RWPE1 (cell line): ENCODE data around the gene TMPRSS12.
"Not testable (repeated sequence)": the region's sequence is repeated elsewhere in the genome, so short reads cannot be mapped to it uniquely, and the experiment has no call there.

ENCODE experiments used
- CTCF ChIA-PET: fragments of 350-600 bp; sonication (Branson Sonifier 250); formaldehyde crosslinking; extraction: SDS; loops from one replicate; lab custom pipeline; 2021; lab: Yijun Ruan, JAX
- POLR2A ChIA-PET: fragments of 400-600 bp; formaldehyde crosslinking; extraction: SDS; loops from one replicate; lab custom pipeline; 2020; ENCODE audit warnings: antibody characterized with exemption; ENCODE audit not compliant: low non-redundant PET; lab: Yijun Ruan, JAX
- DNase-seq: peaks from one replicate; pipeline ENCODE4 v3.0.0; 2012; ENCODE audit warnings: low spot score
- H3K27ac ChIP-seq: fragments of 450-650 bp; 2 replicates; pipeline ENCODE4 v1.5.1; 2017
- TF ChIP-seq, protein P1 (sequence below): fragments of 450-650 bp; conservative IDR thresholded peaks from 2 replicates; pipeline ENCODE4 v1.5.1; 2017; ENCODE audit warnings: low read depth, mild to moderate bottlenecking

Gene TMPRSS12

DNA sequence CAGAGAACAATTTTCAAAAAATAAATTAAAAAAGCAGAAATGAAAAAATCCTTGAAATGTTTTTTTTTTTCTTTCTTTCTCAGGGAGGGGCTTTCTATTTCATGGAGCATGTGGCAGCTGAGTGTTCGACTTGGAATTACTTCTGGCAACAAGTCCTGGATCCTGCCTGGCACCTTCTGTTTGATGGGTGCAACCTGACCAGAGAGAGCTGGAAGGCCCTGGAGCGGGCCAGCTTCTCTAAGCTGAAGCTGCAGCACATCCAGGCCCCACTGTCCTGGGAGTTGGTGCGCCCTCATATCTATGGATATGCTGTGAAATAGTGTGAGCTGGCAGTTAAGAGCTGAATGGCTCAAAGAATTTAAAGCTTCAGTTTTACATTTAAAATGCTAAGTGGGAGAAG is 87.1 kb downstream of the TMPRSS12 start:
- CTCF ChIA-PET, result interaction anchor here (0.7 kb wide), 1 partner anchor 104 kb away, joined by 5 read pairs; no protein-coding TSS in a partner anchor
- DNase-seq, result no peak
- no peak overlapping the region for H3K27ac ChIP-seq
- TF ChIP-seq, protein P1, sequence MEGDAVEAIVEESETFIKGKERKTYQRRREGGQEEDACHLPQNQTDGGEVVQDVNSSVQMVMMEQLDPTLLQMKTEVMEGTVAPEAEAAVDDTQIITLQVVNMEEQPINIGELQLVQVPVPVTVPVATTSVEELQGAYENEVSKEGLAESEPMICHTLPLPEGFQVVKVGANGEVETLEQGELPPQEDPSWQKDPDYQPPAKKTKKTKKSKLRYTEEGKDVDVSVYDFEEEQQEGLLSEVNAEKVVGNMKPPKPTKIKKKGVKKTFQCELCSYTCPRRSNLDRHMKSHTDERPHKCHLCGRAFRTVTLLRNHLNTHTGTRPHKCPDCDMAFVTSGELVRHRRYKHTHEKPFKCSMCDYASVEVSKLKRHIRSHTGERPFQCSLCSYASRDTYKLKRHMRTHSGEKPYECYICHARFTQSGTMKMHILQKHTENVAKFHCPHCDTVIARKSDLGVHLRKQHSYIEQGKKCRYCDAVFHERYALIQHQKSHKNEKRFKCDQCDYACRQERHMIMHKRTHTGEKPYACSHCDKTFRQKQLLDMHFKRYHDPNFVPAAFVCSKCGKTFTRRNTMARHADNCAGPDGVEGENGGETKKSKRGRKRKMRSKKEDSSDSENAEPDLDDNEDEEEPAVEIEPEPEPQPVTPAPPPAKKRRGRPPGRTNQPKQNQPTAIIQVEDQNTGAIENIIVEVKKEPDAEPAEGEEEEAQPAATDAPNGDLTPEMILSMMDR, result no peak
- POLR2A ChIA-PET, result no interaction called here

DNA sequence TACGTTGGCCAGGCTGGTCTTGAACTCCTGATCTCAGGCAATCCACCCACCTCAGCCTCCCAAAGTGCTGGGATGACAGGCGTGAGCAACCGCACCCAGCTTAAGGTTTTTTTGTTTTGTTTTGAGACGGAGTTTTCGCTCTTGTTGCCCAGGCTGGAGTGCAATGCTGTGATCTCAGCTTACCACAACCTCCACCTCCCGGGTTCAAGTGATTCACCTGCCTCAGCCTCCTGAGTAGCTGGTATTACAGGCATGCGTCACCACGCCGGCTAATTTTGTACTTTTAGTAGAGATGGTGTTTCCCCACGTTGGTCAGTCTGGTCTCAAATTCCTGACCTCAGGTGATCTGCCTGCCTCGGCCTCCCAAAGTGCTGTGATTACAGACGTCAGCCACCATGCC is 87.8 kb downstream of the TMPRSS12 start:
- DNase-seq, H3K27ac ChIP-seq, CTCF ChIA-PET, POLR2A ChIA-PET: not testable (repeated sequence)

DNA sequence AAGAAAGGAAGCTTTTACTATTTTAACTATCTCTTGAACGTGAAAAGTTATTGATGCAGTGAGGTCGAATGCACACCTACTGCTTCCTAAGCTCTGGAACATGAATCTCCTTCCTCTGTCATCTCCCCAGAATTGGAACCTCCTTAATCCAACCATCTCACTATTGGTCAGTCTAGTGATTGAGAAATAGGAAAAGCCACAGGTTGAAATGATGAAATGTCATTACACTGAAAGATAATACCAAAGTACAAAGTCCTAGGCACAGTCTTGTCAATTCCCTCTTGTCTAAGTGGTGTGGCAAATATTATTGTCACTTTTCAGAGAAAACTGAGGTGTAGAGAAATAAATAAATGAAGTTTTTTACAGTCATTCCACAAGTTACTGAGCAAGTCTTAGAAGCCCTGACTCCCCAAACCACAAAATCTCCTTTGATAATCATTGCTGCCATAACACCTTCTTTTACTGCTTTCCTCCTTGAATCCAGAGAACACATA is 90.1 kb downstream of the TMPRSS12 start:
- ChIA-PET POLR2A (no interaction called here), CTCF (no interaction called here)
- TF ChIP-seq, protein P1, result no peak
- no peak for DNase-seq
- H3K27ac ChIP-seq, result no peak overlapping the region

DNA sequence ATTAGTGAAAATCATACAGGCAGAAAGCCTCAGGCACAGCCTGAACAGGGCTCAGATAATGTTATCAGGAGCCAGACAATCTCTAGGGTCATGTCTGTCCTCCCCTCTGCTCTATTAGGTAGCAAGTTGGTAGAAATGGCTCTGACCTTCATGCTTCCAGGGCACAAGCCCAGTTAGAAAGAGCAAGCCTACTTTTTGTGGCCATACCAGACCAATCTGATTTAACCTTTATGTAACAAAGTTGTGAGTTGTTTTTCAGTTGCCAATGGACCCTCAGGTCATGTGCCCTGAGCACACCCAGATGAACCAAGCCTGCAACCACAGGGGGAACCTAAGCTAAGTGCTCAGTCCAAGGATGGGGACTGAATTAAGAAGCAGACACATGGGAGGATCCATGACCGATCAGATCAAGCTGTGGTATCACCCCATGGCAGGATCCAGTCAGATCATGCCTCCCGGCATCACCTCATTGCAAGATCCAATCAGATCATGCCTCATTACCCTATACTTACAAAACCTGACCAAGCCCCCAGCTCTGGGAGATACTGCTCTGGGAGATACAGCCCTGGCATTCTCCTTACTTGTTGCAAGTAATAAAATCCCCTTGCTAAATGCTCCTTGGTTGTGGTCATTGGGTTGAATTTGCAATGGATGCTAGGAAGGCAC is 90.9 kb downstream of the TMPRSS12 start:
- POLR2A ChIA-PET, result no interaction called here
- TF ChIP-seq, protein P1, result no peak
- H3K27ac ChIP-seq, result no peak overlapping the region
- CTCF ChIA-PET, result no interaction called here
- DNase-seq, result no peak

DNA sequence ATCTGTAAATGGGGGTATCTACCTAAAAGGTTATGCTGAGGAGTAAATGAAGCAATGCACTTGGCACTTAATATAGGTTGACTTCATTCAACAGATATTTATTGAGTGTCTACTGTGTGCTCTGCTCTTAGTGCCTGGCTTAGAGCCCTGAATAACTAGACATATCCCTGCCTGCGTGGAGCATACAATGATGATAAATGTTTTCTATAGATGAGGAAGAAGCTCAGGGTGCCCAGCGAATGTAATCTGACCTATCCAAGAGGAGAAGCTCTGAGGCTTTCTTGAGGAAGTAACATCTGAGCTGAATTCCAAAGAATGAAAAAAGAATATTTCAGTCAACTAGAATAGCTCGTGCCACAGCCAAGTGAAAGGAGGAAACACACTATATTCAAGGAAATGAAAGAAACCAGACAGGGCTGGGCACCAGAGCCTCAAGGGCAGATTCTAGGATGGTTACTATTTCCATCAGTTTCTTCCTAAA is 91.7 kb downstream of the TMPRSS12 start:
- ChIA-PET CTCF (no interaction called here), POLR2A (no interaction called here)
- TF ChIP-seq, protein P1, result no peak
- H3K27ac ChIP-seq, result no peak overlapping the region
- no peak for DNase-seq

DNA sequence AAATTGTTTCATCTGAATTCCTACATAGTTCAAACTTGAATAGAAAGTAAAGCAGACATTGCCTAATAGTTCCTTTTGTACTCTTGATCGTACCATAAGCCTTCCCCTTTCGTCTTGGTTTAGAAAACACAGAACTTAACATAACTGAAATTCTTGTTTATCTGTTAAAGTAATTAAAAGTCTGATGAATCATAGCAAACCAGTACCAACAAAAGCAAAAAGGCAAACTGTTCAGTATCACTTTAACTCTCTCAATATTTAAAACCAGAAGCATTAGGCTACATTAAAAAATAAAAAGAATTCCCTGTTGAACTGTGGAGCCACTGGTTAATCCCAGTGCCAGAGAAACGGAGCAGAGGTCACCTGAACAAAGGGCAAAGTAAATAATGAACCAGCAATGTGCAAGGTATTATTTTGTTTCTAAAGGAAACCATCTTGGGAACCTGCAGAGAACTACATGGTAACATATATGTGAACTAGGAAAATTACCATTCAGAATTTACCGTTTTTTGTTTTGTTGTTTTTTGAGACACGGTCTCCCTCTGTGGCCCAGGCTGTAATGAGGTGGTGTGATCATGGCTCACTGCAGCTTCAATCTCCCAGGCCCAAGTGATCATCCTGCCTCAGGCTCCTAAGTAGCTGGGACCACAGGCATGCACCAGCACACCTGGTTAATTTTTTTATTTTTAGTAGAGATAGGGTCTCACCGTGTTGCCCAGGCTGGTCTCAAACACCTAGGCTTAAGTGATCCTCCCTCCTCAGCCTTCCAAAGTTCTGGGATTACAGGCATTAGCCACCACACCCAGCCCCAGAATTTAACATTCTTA is 92.5 kb downstream of the TMPRSS12 start:
- TF ChIP-seq, protein P1, result no peak
- ChIA-PET POLR2A (no interaction called here), CTCF (interaction anchor here (0.6 kb wide), 1 partner anchor 234 kb away, joined by 8 read pairs; no protein-coding TSS in a partner anchor)
- DNase-seq, result no peak
- peak overlapping the region; percentile 38; the same call in 1 of the 2 replicates for H3K27ac ChIP-seq
